SK-N-SH (cell line): ENCODE results near the gene LRRC15. TPM values are rescaled to one million over a fixed set of nuclear protein-coding genes. Genes with fewer than 3 reads are reported as not detected.
A peak's percentile ranks its signal among the peaks of the same experiment; 100 is the strongest.

ENCODE experiments used
- CTCF ChIA-PET: fragments of 300-600, 350-600 bp; formaldehyde crosslinking; extraction: SDS; loops from one replicate; lab custom pipeline; 2021; lab: Yijun Ruan, JAX
- POLR2A ChIA-PET: fragments of 350-600 bp; sonication (Branson Sonifier 250); formaldehyde crosslinking; extraction: SDS; loops from one replicate; lab custom pipeline; 2020; ENCODE audit warnings: antibody characterized with exemption, inconsistent platforms; lab: Yijun Ruan, JAX
- DNase-seq: peaks from one replicate; pipeline ENCODE4 v3.0.0; 2012
- H2AFZ ChIP-seq: fragments of 200-600 bp; sonication (generic); 2 replicates; pipeline ENCODE4 v1.8.1; 2016; ENCODE audit warnings: antibody characterized with exemption, mild to moderate bottlenecking, low read depth
- H3F3A ChIP-seq: fragments of 200-600 bp; sonication (generic); replicated peaks from 2 replicates; pipeline ENCODE3; 2016; ENCODE audit warnings: antibody characterized with exemption, mild to moderate bottlenecking; ENCODE audit not compliant: insufficient read depth
- H3K27ac ChIP-seq, 2 experiments: fragments of 200-500 bp in 1 of 2; fragments of 200-600 bp in 1 of 2; sonication (Bioruptor generic) in 1 of 2; sonication (generic), shearing (Covaris generic) in 1 of 2; 2 replicates each; pipeline versions ENCODE4 v1.5.1 to v1.6.1; 2014 to 2016; ENCODE audit warnings: low read depth in 2 of 2, inconsistent platforms in 1 of 2, low read length in 1 of 2, mild to moderate bottlenecking in 1 of 2, mixed read lengths in 1 of 2
- H3K27me3 ChIP-seq: fragments of 200-600 bp; sonication (generic), shearing (Covaris generic); 2 replicates; pipeline ENCODE4 v1.6.1; 2016; ENCODE audit warnings: mixed run types; ENCODE audit not compliant: insufficient read depth
- H3K36me3 ChIP-seq, 2 experiments: fragments of 200-500 bp in 1 of 2; fragments of 200-600 bp in 1 of 2; sonication (Bioruptor generic) in 1 of 2; sonication (generic) in 1 of 2; replicated peaks in 1 of 2; 2 replicates each; pipeline versions ENCODE3 to v1.5.1; 2014 to 2016; ENCODE audit warnings: low read length in 1 of 2, mild to moderate bottlenecking in 1 of 2; ENCODE audit not compliant: insufficient read depth in 2 of 2, control insufficient read depth in 1 of 2
- H3K4me1 ChIP-seq, 2 experiments: fragments of 200-500 bp in 1 of 2; fragments of 200-600 bp in 1 of 2; sonication (Bioruptor generic) in 1 of 2; sonication (generic), shearing (Covaris generic) in 1 of 2; 2 replicates each; pipeline versions ENCODE4 v1.5.1 to v1.6.1; 2014 to 2016; ENCODE audit warnings: low read depth in 1 of 2, low read length in 1 of 2, mixed run types in 1 of 2; ENCODE audit not compliant: insufficient read depth in 2 of 2, control insufficient read depth in 1 of 2
- H3K4me2 ChIP-seq: fragments of 200-600 bp; sonication (generic), shearing (Covaris generic); 2 replicates; pipeline ENCODE4 v1.6.1; 2017; ENCODE audit warnings: mixed run types
- H3K4me3 ChIP-seq, 2 experiments: fragments of 200-500 bp in 1 of 2; fragments of 200-600 bp in 1 of 2; sonication (Bioruptor generic) in 1 of 2; sonication (generic), shearing (Covaris generic) in 1 of 2; 2 replicates each; pipeline versions ENCODE4 v1.5.1 to v1.8.1; 2014 to 2016; ENCODE audit warnings: low read depth in 2 of 2, inconsistent platforms in 1 of 2, low read length in 1 of 2, mild to moderate bottlenecking in 1 of 2, mixed read lengths in 1 of 2, moderate library complexity in 1 of 2
- H3K79me2 ChIP-seq: fragments of 200-600 bp; sonication (generic); 2 replicates; pipeline ENCODE4 v1.8.1; 2017; ENCODE audit warnings: mild to moderate bottlenecking; ENCODE audit not compliant: insufficient read depth
- H3K9ac ChIP-seq: fragments of 200-600 bp; sonication (generic); 2 replicates; pipeline ENCODE4 v1.6.1; 2017; ENCODE audit warnings: mixed run types
- H3K9me2 ChIP-seq: fragments of 200-600 bp; sonication (generic); 2 replicates; pipeline ENCODE4 v1.6.1; 2017; ENCODE audit warnings: mixed run types
- H3K9me3 ChIP-seq: fragments of 200-600 bp; sonication (generic); 2 replicates; pipeline ENCODE4 v1.6.1; 2017; ENCODE audit warnings: mixed run types, mild to moderate bottlenecking, moderate library complexity
- H4K20me1 ChIP-seq: fragments of 200-600 bp; sonication (generic); 2 replicates; pipeline ENCODE4 v1.6.1; 2017; ENCODE audit warnings: mild to moderate bottlenecking, mixed run types; ENCODE audit not compliant: insufficient read depth
- CHD2 ChIP-seq: fragments of 150-350 bp; IDR thresholded peaks from 2 replicates; pipeline ENCODE4 v1.6.1; 2018; ENCODE audit warnings: low read length; ENCODE audit not compliant: partially characterized antibody
- CTCF ChIP-seq: fragments of 200-600 bp; sonication (generic); IDR thresholded peaks from 2 replicates; pipeline ENCODE4 v1.6.1; 2017; ENCODE audit warnings: antibody characterized with exemption, mild to moderate bottlenecking, moderate library complexity
- EP300 ChIP-seq, 2 experiments: IDR thresholded peaks; 2 replicates each; pipeline versions ENCODE4 v1.4.0 to v1.6.1; 2012; ENCODE audit warnings: borderline replicate concordance in 1 of 2, low read depth in 1 of 2, low read length in 1 of 2
- EZH2phosphoT487 ChIP-seq: fragments of 200-600 bp; sonication (generic); IDR thresholded peaks from 2 replicates; pipeline ENCODE4 v1.6.1; 2017; ENCODE audit warnings: low read depth, mixed run types, mild to moderate bottlenecking, antibody characterized with exemption, moderate library complexity, borderline replicate concordance
- FOXJ3 ChIP-seq: sonication (generic); formaldehyde crosslinking; IDR thresholded peaks from 2 replicates; pipeline ENCODE4 v1.5.1; 2020; ENCODE audit warnings: mild to moderate bottlenecking, missing genetic modification reagents
- FOXM1 ChIP-seq: IDR thresholded peaks from 2 replicates; pipeline ENCODE4 v1.4.0; 2012; ENCODE audit warnings: low read depth, mild to moderate bottlenecking
- GATA2 ChIP-seq: sonication (generic); formaldehyde crosslinking; IDR thresholded peaks from 2 replicates; pipeline ENCODE4 v1.5.0; 2020; ENCODE audit warnings: mild to moderate bottlenecking, missing genetic modification reagents
- JUND ChIP-seq: IDR thresholded peaks from 2 replicates; pipeline ENCODE4 v1.4.0; 2012
- MAX ChIP-seq: IDR thresholded peaks from 2 replicates; pipeline ENCODE4 v1.4.0; 2012; ENCODE audit warnings: low read depth
- MEF2A ChIP-seq: IDR thresholded peaks from 2 replicates; pipeline ENCODE4 v1.4.0; 2012; ENCODE audit warnings: low read depth, borderline replicate concordance
- MXI1 ChIP-seq: IDR thresholded peaks from 2 replicates; pipeline ENCODE4 v1.6.1; 2012; ENCODE audit warnings: mild to moderate bottlenecking, low read depth, low read length, improper control_type of control experiment
- NFIC ChIP-seq: IDR thresholded peaks from 2 replicates; pipeline ENCODE4 v1.4.0; 2012; ENCODE audit warnings: borderline replicate concordance
- POLR2AphosphoS5 ChIP-seq: IDR thresholded peaks from 2 replicates; pipeline ENCODE4 v1.6.1; 2012; ENCODE audit warnings: low read depth, low read length
- RCOR1 ChIP-seq: fragments of 150-350 bp; IDR thresholded peaks from 2 replicates; pipeline ENCODE4 v1.6.1; 2017; ENCODE audit warnings: antibody characterized with exemption, low read length
- REST ChIP-seq: IDR thresholded peaks from 2 replicates; pipeline ENCODE4 v1.6.1; 2012; ENCODE audit warnings: mild to moderate bottlenecking, low read depth, low read length, moderate library complexity
- RFX5 ChIP-seq: IDR thresholded peaks from 2 replicates; pipeline ENCODE4 v1.6.1; 2012; ENCODE audit warnings: mild to moderate bottlenecking, improper control_type of control experiment, low read length
- RXRA ChIP-seq: IDR thresholded peaks from 2 replicates; pipeline ENCODE4 v1.4.0; 2012; ENCODE audit warnings: low read depth, mild to moderate bottlenecking, borderline replicate concordance
- SIN3A ChIP-seq: IDR thresholded peaks from 2 replicates; pipeline ENCODE4 v1.6.1; 2012; ENCODE audit warnings: low read depth, mild to moderate bottlenecking, low read length, moderate library complexity, borderline replicate concordance
- SMC3 ChIP-seq: IDR thresholded peaks from 2 replicates; pipeline ENCODE4 v1.6.1; 2012; ENCODE audit warnings: low read depth, low read length, improper control_type of control experiment
- TCF12 ChIP-seq: IDR thresholded peaks from 2 replicates; pipeline ENCODE4 v1.4.0; 2012
- USF1 ChIP-seq: IDR thresholded peaks from 2 replicates; pipeline ENCODE4 v1.4.0; 2012; ENCODE audit warnings: low read depth, borderline replicate concordance
- ZBTB33 ChIP-seq: IDR thresholded peaks from 2 replicates; pipeline ENCODE4 v1.4.0; 2012; ENCODE audit warnings: low read depth, borderline replicate concordance
- WGBS: methylation state at CpG from one replicate; pipeline ENCODE4 v1.1.6; 2017; ENCODE audit warnings: low lambda C conversion rate; 5-methylcytosine and 5-hydroxymethylcytosine counted together
- polyA plus RNA-seq, 3 experiments: library from polyadenylated mRNA; depleted of rRNA; stranded (reverse); fragments of >200 nt; gene quantifications; 2 replicates each; pipeline ENCODE4 v1.2.3, GENCODE V29; 2012

LRRC15 gene
- polyA plus RNA-seq, 1 of the 3 experiments (the other 2 are of a cell fraction) = 0.02 TPM

GRCh38 chr3:194390835-194391234, 21.3 kb upstream of the LRRC15 start:
- H3K9me2 ChIP-seq = no peaks in the 10 kb centered on the region
- H3K79me2 ChIP-seq = no peaks in the 10 kb centered on the region
- H3K36me3 ChIP-seq = no peaks in the 10 kb centered on the region
- ChIA-PET CTCF (interaction anchor here (0.8 to 2.2 kb wide), 3 partner anchors 8 to 50 kb away, joined by 3 to 8 read pairs (median 3); no protein-coding TSS in a partner anchor), POLR2A (no interaction called here)
- H3K27ac ChIP-seq = no peak overlapping the region
- no peak overlapping the region for H2AFZ ChIP-seq
- no peaks in the 10 kb centered on the region; a peak in 1 of 4 replicates for H3K4me1 ChIP-seq
- no peak overlapping the region for H3K4me3 ChIP-seq
- H3F3A ChIP-seq = peaks cover 6% of the 10 kb centered on the region
- no peak overlapping the region for H3K9ac ChIP-seq
- no peaks in the 10 kb centered on the region for H4K20me1 ChIP-seq
- H3K9me3 ChIP-seq = no peaks in the 10 kb centered on the region; the same call in 1 of the 2 replicates
- no peak overlapping the region for H3K4me2 ChIP-seq
- H3K27me3 ChIP-seq = no peaks in the 10 kb centered on the region
- DNase-seq = no peak
- TF ChIP-seq RFX5 (no peak), FOXM1 (no peak), CHD2 (no peak), SIN3A (no peak), CTCF (no peak), RCOR1 (no peak), JUND (no peak), GATA2 (no peak), EZH2phosphoT487 (no peak), EP300 (IDR thresholded peaks at IDR 0.05; ENCODE audit: borderline replicate concordance in 1 of 2, low read depth in 1 of 2, low read length in 1 of 2) (no peak), NFIC (no peak), FOXJ3 (CRISPR knock-in tag) (no peak), MXI1 (no peak), RXRA (no peak)
- TF ChIP-seq, all 33 proteins: peak for 0

- H3K27ac ChIP-seq = no peak overlapping the region
- H3F3A ChIP-seq = no peaks in the 10 kb centered on the region
- H3K9ac ChIP-seq = no peak overlapping the region
- H3K9me3 ChIP-seq = no peaks in the 10 kb centered on the region; the same call in 1 of the 2 replicates
- POLR2A ChIA-PET = no interaction called here
- no peak overlapping the region for H2AFZ ChIP-seq
- H3K4me1 ChIP-seq = no peaks in the 10 kb centered on the region
- 72% methylated on average over 8 of the region's 8 CpGs for WGBS
- H3K9me2 ChIP-seq = no peaks in the 10 kb centered on the region
- no peak overlapping the region for H3K4me3 ChIP-seq
- CTCF ChIA-PET = interaction anchor here (0.7 to 2.1 kb wide), 2 partner anchors 17 to 45 kb away, joined by 3 to 11 read pairs; no protein-coding TSS in a partner anchor
- no peaks in the 10 kb centered on the region for H3K79me2 ChIP-seq
- peak; percentile 10 for DNase-seq
- no peaks in the 10 kb centered on the region for H3K36me3 ChIP-seq
- H3K4me2 ChIP-seq = no peak overlapping the region
- no peaks in the 10 kb centered on the region for H4K20me1 ChIP-seq
- H3K27me3 ChIP-seq = no peaks in the 10 kb centered on the region
- TF ChIP-seq MXI1 (no peak), USF1 (no peak), MEF2A (no peak), SMC3 (no peak), TCF12 (no peak), POLR2AphosphoS5 (no peak), SIN3A (no peak), REST (no peak), MAX (no peak), RFX5 (no peak), ZBTB33 (no peak)
Measured at GRCh38 chr3:194389269-194389668, 19.7 kb upstream of the LRRC15 start.
